Epidermal melanocyte (primary cell): ENCODE results near the gene ATP11A.
A peak's percentile ranks its signal among the peaks of the same experiment; 100 is the strongest.
"Not testable (repeated sequence)": the region's sequence is repeated elsewhere in the genome, so short reads cannot be mapped to it uniquely, and the experiment has no call there.

Experiments
- DNase-seq: peaks from one replicate; pipeline ENCODE4 v3.0.0; 2011; ENCODE audit warnings: low spot score; ENCODE audit not compliant: insufficient read length

ATP11A gene

GRCh38 chr13:112774448-112774792 lies 84.6 kb downstream of the ATP11A start:
- DNase-seq = no peak

DNA sequence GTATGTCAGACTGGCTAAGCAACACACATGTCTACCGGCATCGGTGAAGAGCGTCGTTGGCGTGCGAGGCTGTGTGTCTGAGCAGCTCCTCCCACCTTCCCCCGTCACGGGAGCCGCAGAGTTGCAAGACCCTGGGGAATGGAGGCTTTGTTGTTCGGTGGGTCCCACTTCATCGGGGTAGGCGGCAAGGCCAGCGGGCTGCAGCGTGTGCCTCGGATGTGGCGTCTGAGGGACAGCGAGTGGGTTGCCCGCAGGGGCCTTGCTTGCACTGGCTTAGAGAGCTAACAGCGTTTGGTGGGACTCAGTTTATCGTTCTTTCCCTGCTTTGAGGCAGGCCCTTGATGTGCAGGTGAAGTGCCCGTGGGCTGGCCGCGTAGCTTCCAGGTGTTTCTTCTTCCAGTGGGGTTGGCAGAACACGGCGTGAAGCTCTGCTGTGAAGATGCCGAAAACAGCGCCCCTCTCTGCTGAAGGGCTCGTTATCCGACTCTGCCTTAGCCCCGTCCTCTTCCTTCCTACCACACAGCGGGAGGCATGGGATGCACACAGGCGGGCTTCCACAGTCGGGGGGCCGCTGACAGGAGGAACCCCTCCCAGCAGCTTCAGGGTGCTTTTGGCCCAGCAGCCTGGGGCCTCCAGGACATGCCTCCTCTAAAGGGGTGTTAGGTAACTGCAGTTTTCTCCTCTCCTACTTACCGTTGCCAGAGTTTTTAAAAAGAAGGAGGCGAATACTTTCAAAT lies 85.2 kb downstream of the ATP11A start:
- no peak for DNase-seq

DNA sequence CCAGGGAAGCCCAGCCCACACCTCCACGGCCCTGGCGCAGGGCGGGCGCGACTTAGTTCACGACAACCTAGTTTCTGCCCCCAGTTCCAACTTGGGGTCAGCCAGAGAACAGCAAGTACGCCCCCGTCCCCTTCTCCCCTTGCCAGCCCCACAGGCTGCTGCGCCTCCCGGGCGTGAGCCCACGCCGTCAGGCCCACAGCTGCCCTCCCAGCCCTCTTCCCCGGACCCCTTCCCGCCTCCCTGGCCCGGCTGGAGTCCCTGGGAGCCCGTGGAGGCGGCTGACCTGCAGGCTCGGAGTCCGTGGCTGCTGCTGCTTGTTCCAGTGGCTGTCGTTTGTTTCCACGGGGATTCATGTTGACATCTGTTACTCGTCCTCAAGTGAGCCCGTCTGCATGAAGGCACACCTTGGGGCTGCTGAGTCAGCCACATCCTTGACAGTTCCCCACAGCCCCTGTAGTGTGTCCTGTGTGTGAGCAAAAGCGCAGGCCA lies 86.0 kb downstream of the ATP11A start:
- DNase-seq = no peak

GRCh38 chr13:112776354-112776753 lies 86.5 kb downstream of the ATP11A start:
- no peak for DNase-seq

DNA sequence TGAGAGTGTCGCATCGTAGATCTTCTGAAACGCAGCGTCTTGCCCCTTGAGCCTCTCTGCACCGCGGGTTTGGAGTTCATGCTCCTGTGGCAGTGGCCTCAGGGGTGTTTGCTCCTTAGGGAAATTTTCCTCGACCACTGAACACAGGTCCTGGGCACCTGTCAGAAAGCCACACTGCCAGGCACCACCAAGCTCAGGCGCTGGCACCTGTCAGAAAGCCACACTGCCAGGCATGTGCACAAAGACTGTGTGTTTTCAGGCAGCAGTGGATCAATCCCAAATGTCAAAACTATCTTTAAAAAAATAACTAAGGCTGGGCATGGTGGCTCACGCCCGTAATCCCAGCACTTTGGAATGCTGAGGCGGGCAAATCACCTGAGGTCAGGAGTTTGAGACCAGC lies 87.1 kb downstream of the ATP11A start:
- DNase-seq = no peak

DNA sequence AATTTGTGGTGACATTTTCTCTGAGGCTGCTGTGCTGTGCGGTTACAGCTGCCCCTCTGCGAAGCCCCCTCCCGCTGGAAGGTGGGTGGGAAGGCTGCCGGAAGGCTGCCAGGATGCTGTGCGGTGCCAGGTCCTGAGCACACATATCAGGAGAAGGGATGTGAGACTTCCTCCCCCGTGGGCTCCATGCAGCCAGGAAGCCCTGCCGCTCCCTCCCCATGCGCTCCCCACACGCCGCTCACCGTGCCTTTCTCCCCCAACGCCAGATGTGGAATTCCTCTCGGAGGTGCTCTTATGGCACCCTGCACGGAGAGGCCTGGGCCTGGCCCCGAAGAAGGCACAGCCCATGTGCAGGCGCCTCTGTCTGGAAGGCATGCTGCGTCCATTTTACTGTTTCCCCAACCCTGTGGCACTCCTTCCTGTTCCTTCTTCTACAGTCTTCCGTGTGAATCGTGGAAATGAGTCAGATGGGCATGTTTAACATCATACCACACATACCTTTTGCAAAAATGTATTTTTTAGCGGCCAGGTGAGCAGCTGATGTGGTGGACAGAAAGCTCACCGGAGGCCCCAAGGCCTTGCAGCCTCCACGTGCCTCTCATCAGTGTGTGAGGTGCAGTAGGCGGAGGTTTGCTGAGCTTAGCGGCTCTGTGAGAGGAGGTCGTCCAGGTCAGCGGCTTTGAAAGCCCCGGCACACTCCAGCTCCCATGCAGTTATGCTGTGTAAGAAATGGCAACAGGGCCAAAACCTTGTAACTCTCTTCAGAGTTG lies 88.0 kb downstream of the ATP11A start:
- DNase-seq = no peak

DNA sequence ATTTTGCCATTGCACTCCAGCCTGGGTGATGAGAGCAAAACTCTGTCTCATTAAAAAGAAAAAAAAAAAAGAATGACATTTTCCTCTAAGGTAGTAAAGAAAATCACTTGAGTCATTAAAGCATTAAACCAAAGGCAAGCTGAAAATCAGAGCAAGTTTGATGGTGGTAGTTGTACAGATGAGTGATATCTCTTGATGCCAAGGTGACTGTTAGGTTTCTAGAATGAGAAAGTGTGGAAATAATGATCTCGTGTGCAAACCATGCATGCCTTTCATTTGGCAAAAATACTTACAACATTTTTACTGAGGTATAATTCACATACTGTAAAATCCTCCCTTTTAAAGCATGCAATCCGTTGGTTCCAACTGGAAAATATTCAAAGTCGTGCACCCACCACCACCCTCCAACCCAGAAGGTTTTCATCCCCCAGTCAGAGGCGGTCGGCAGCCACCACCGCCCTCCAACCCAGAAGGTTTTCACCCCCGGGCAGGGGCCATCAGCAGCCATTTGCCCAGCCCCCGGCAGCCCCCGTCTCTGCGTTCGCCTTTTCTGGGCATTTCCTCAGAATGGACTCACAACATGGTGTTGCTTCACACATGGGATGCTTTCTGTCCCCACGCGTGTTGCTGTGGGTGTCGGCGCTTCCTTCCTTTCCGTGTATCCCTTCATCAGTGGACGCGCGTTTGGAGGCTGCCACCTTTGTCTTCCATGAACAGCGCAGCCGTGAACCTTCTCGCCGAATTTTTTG lies 90.2 kb downstream of the ATP11A start:
- DNase-seq = no peak

- DNase-seq = no peak
These were observed 91.4 kb downstream of the ATP11A start for GRCh38 chr13:112781287-112781686.

GRCh38 chr13:112781881-112782361 lies 92.1 kb downstream of the ATP11A start:
- peak; percentile 12 for DNase-seq

GRCh38 chr13:112782429-112783010 lies 92.7 kb downstream of the ATP11A start:
- DNase-seq = no peak

DNA sequence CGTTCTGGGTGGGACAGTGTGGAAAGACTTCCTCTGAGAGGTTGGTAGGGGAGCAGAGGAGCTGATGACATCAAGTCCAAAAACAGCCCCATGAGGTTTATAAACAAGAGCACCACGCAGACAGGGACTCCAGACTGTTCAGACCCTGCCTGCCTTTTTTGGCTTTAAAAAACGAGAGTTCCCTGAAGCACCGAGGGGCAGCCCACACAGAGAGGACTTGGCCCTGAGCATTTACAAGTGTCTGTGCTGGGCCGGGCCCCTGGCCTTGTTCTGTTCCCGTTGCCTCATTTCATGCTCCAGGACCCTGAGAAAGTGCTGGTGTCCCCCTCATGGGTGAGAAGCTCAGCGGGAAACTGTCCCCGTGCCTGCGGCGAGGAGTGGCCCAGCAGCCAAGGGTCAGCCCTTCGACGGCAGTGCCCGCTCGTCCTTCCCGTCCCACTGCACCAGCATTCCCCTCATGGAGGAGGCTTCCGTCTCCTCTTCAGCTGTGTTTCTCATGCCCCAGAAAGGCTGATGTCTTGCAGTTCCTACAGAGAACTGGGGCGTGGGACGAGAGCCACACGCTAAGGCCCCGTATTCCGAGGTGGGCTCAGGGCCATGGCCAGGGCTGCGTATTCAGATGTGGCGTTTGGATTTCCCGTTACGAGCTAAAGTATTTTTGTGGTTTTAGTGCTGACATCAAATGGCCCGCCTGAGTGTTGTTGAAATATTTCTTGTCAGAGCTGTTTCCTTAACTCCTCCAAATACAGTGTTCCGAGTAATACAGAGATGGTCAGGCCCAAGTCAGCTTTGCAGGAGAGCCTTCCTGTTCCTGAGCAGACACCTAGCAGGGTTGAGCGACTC lies 93.5 kb downstream of the ATP11A start:
- peak; percentile 16 for DNase-seq

GRCh38 chr13:112783978-112784371 lies 94.1 kb downstream of the ATP11A start:
- peak; percentile 3 for DNase-seq

- DNase-seq = no peak
These were observed 95.1 kb downstream of the ATP11A start for GRCh38 chr13:112784811-112785482.

DNA sequence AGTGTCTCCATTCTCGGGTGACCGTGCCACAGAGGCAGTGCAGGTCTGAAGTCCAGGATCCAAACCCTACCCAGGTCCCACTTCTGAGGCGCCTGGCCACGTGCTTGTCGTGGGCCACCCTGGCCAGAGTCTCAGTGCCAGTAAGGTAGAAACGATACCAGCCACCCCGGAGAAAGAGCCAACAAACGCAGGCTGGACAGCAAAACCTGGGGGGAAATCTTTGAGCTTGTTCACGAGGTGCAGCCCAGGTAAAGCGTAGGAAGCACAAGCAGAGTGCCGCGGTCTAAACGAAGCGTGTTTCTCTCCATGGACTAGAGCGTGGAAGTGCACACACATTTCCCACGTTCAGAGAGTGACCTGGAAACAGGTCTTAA lies 95.6 kb downstream of the ATP11A start:
- DNase-seq = no peak

GRCh38 chr13:112786810-112787209 lies 97.0 kb downstream of the ATP11A start:
- not testable (repeated sequence) for DNase-seq

DNA sequence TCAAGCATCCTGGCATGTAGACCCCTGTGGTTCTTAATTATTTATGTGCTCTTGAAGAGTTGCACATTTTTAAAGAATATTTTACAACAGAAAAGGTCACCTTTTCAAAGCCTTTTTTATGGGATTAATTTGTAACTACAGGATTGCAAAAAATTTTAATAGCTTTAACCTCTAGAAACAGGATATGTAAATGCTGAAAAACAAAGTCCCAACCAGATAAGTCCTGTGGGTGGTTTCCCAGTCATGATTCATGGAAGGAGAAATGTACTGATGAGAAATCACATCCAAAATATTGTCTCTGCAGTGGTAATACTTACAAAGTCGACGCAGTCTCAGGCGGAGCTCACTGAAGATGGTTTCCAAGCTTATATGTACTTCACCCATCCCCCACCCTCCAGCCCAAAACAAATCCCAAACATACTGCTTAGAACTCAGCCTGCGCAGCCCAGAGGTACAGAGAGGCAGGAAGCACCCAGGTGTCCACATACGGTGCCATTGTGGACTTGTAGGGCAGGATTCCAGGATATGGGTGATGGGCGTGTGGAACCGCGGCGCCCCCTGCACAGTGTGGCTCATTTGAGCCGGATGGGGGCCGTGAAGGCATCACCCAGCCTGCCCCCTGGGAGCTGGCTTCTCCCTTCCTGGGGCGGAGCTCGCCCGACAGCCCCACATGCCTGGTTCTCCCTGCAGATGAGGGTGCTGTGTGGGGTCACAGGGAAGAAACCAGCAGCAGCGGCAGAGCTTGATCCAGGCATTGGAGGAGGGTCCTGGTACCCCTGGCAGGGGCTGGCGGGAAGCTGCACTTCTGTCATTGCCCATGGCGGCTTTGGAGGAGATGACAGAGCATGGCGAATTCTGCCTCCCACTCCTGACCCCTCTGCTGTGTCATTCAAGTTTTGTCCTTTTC lies 101.2 kb downstream of the ATP11A start:
- no peak for DNase-seq

DNA sequence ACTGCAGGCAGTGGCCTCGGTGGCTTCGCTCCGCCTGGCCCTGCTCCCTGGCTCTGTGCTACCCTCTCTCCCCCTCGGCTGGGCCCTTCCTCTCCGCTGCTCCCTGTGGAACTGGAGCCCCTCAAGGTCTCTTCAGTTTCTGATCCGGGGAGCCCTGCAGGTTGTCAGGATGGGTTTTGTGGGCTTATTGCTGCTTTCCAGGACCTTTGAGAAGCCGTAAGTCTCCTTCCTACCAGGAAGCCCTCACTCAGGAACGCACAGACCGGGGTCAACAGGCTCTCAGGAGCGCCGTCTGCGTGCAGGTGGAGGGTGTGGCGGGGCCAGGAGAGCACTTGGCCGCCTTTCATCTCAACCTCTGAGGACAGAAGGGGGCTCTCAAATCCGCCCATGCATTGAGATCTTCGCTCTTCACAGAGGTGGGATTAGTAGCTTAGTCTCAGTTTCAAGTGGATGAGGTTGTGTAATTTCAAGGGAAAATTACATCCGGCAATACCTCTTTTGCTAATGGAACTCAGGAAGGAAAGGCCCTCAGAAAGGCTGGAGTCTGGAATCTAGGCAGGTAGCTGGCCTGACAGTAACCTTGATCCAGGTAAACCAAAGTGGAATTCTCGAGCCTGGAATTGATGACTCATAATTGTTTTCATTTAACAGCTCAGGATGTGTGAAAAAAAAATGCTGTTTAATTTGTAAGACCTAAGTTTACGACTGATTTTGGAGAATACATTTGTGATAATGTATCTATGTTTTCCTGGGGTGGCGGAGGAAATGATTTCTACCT lies 102.0 kb downstream of the ATP11A start:
- no peak for DNase-seq

- DNase-seq = peak; percentile 3
These were observed 102.7 kb downstream of the ATP11A start for GRCh38 chr13:112792511-112792910.
